BE2C (cell line): ENCODE measurements around the gene RIPPLY3.

Experiments
- DNase-seq: peaks from one replicate; pipeline ENCODE4 v3.0.0-alpha.2; 2020
- H3K27me3 ChIP-seq: fragments of 250-450 bp; sonication (Bioruptor Pico); 2 replicates; pipeline ENCODE4 v1.5.1; 2020; ENCODE audit warnings: mild to moderate bottlenecking
- H3K36me3 ChIP-seq: fragments of 250-450 bp; sonication (Bioruptor Pico); 2 replicates; pipeline ENCODE4 v1.5.1; 2020; ENCODE audit warnings: mild to moderate bottlenecking
- H3K4me1 ChIP-seq: fragments of 250-450 bp; sonication (Bioruptor Pico); 2 replicates; pipeline ENCODE4 v1.5.1; 2020
- H3K4me3 ChIP-seq: 2 replicates; pipeline ENCODE4 v1.5.1; 2011; ENCODE audit warnings: low read depth, low read length
- H3K9me3 ChIP-seq: fragments of 250-450 bp; sonication (Bioruptor Pico); 2 replicates; pipeline ENCODE4 v1.5.1; 2020
- TF ChIP-seq, protein P1 (sequence below): IDR thresholded peaks from 2 replicates; pipeline ENCODE4 v1.5.1; 2012; ENCODE audit warnings: mild to moderate bottlenecking, low read depth, low read length

The RIPPLY3 gene

DNA sequence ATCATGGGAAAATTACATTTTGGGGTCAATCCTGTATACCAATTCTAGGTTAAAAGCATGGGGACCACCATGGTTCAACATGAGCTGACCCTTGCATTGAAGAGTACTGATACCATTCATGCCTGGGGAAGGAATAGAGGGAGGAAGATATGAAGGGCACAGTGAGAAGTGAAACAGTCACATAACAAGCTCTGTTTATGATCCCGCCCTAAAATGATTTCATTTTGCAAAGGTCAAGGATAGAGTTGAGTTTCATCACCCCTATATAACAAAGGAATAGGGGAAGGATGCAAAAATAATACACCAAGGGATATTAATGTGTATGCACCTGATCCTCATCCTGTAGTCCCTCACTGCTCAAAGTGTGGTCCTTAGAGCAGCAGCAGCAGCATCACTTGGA is 37.5 kb upstream of the RIPPLY3 start:
- H3K36me3 ChIP-seq, result no peaks in the 10 kb centered on the region
- H3K4me1 ChIP-seq, result peaks cover 5% of the 10 kb centered on the region; the same call in 1 of the 2 replicates
- H3K9me3 ChIP-seq, result peaks cover 3% of the 10 kb centered on the region; the same call in 1 of the 2 replicates
- TF ChIP-seq, protein P1, sequence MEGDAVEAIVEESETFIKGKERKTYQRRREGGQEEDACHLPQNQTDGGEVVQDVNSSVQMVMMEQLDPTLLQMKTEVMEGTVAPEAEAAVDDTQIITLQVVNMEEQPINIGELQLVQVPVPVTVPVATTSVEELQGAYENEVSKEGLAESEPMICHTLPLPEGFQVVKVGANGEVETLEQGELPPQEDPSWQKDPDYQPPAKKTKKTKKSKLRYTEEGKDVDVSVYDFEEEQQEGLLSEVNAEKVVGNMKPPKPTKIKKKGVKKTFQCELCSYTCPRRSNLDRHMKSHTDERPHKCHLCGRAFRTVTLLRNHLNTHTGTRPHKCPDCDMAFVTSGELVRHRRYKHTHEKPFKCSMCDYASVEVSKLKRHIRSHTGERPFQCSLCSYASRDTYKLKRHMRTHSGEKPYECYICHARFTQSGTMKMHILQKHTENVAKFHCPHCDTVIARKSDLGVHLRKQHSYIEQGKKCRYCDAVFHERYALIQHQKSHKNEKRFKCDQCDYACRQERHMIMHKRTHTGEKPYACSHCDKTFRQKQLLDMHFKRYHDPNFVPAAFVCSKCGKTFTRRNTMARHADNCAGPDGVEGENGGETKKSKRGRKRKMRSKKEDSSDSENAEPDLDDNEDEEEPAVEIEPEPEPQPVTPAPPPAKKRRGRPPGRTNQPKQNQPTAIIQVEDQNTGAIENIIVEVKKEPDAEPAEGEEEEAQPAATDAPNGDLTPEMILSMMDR, result no peak
- DNase-seq, result no peak
- H3K4me3 ChIP-seq, result no peak overlapping the region
- no peaks in the 10 kb centered on the region for H3K27me3 ChIP-seq

GRCh38 chr21:36973986-36974850 is 32.3 kb upstream of the RIPPLY3 start:
- no peaks in the 10 kb centered on the region for H3K36me3 ChIP-seq
- H3K4me3 ChIP-seq, result no peak overlapping the region
- no peaks in the 10 kb centered on the region for H3K27me3 ChIP-seq
- TF ChIP-seq, protein P1, result no peak
- no peak for DNase-seq
- peaks cover 4% of the 10 kb centered on the region for H3K4me1 ChIP-seq
- H3K9me3 ChIP-seq, result no peaks in the 10 kb centered on the region

- Histone ChIP-seq H3K36me3 (no peaks in the 10 kb centered on the region), H3K27me3 (no peaks in the 10 kb centered on the region), H3K9me3 (no peaks in the 10 kb centered on the region), H3K4me3 (no peak overlapping the region), H3K4me1 (peaks cover 4% of the 10 kb centered on the region)
- TF ChIP-seq, protein P1, result no peak
- no peak for DNase-seq
Observed at GRCh38 chr21:36974851-36975192, 31.7 kb upstream of the RIPPLY3 start.

GRCh38 chr21:36976228-36976861 is 30.2 kb upstream of the RIPPLY3 start:
- Histone ChIP-seq H3K27me3 (no peaks in the 10 kb centered on the region), H3K36me3 (no peaks in the 10 kb centered on the region), H3K9me3 (no peaks in the 10 kb centered on the region), H3K4me1 (peaks cover 4% of the 10 kb centered on the region), H3K4me3 (no peak overlapping the region)
- no peak for DNase-seq
- TF ChIP-seq, protein P1, result no peak

DNA sequence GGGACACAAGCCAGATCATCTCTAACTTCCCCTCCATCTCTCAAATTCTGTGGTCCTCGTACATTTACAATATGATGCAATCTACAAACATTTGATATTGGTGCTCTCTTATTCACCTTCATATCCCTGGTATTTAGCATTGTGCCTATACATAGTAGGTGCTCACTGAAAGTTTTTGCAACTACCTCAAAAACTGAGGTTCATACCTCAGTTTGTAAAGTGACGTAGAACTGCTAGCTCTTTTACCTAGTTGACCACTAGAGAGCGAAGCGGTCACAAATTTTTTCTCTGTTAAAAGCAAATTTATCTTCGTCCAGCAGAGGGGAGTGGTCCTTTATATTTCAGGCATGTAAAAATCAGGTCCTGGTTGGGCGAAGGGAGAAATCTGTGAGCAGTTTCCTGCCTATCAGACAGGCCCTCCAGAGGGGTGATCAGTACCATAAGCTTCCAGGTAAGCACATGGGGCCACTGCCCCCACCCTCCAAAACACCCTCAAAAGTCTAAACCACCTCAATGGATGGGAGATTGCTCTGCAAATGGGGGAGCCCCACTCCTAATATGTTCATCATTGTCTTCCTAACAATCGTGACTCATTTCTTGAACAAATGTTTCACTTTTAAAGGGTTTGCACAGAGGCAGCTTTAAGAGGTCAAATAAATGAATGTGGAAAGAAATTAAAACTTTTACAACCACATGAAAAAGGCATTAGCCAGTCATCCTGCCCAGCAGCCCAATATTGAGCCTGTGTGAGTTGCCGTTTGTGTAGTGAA is 29.4 kb upstream of the RIPPLY3 start:
- H3K4me3 ChIP-seq, result no peak overlapping the region

More for the DNA sequence above, 29.4 kb upstream of the RIPPLY3 start:
- DNase-seq, result peak; percentile 60
- Histone ChIP-seq H3K9me3 (no peaks in the 10 kb centered on the region), H3K27me3 (no peaks in the 10 kb centered on the region), H3K4me1 (peaks cover 4% of the 10 kb centered on the region), H3K36me3 (no peaks in the 10 kb centered on the region)
- TF ChIP-seq, protein P1, result peak; percentile 91
